SK-N-SH (cell line): ENCODE data around the gene ATG2B. TPM values are rescaled to one million over a fixed set of nuclear protein-coding genes. Genes with fewer than 3 reads are reported as not detected.

ENCODE experiments used
- CTCF ChIA-PET: fragments of 300-600, 350-600 bp; formaldehyde crosslinking; extraction: SDS; loops from one replicate; lab custom pipeline; 2021; lab: Yijun Ruan, JAX
- POLR2A ChIA-PET: fragments of 350-600 bp; sonication (Branson Sonifier 250); formaldehyde crosslinking; extraction: SDS; loops from one replicate; lab custom pipeline; 2020; ENCODE audit warnings: antibody characterized with exemption, inconsistent platforms; lab: Yijun Ruan, JAX
- DNase-seq: peaks from one replicate; pipeline ENCODE4 v3.0.0; 2012
- H2AFZ ChIP-seq: fragments of 200-600 bp; sonication (generic); 2 replicates; pipeline ENCODE4 v1.8.1; 2016; ENCODE audit warnings: antibody characterized with exemption, mild to moderate bottlenecking, low read depth
- H3F3A ChIP-seq: fragments of 200-600 bp; sonication (generic); replicated peaks from 2 replicates; pipeline ENCODE3; 2016; ENCODE audit warnings: antibody characterized with exemption, mild to moderate bottlenecking; ENCODE audit not compliant: insufficient read depth
- H3K27ac ChIP-seq, 2 experiments: fragments of 200-500 bp in 1 of 2; fragments of 200-600 bp in 1 of 2; sonication (Bioruptor generic) in 1 of 2; sonication (generic), shearing (Covaris generic) in 1 of 2; 2 replicates each; pipeline versions ENCODE4 v1.5.1 to v1.6.1; 2014 to 2016; ENCODE audit warnings: low read depth in 2 of 2, inconsistent platforms in 1 of 2, low read length in 1 of 2, mild to moderate bottlenecking in 1 of 2, mixed read lengths in 1 of 2
- H3K27me3 ChIP-seq: fragments of 200-600 bp; sonication (generic), shearing (Covaris generic); 2 replicates; pipeline ENCODE4 v1.6.1; 2016; ENCODE audit warnings: mixed run types; ENCODE audit not compliant: insufficient read depth
- H3K36me3 ChIP-seq, 2 experiments: fragments of 200-500 bp in 1 of 2; fragments of 200-600 bp in 1 of 2; sonication (Bioruptor generic) in 1 of 2; sonication (generic) in 1 of 2; replicated peaks in 1 of 2; 2 replicates each; pipeline versions ENCODE3 to v1.5.1; 2014 to 2016; ENCODE audit warnings: low read length in 1 of 2, mild to moderate bottlenecking in 1 of 2; ENCODE audit not compliant: insufficient read depth in 2 of 2, control insufficient read depth in 1 of 2
- H3K4me1 ChIP-seq, 2 experiments: fragments of 200-500 bp in 1 of 2; fragments of 200-600 bp in 1 of 2; sonication (Bioruptor generic) in 1 of 2; sonication (generic), shearing (Covaris generic) in 1 of 2; 2 replicates each; pipeline versions ENCODE4 v1.5.1 to v1.6.1; 2014 to 2016; ENCODE audit warnings: low read depth in 1 of 2, low read length in 1 of 2, mixed run types in 1 of 2; ENCODE audit not compliant: insufficient read depth in 2 of 2, control insufficient read depth in 1 of 2
- H3K4me2 ChIP-seq: fragments of 200-600 bp; sonication (generic), shearing (Covaris generic); 2 replicates; pipeline ENCODE4 v1.6.1; 2017; ENCODE audit warnings: mixed run types
- H3K4me3 ChIP-seq, 2 experiments: fragments of 200-500 bp in 1 of 2; fragments of 200-600 bp in 1 of 2; sonication (Bioruptor generic) in 1 of 2; sonication (generic), shearing (Covaris generic) in 1 of 2; 2 replicates each; pipeline versions ENCODE4 v1.5.1 to v1.8.1; 2014 to 2016; ENCODE audit warnings: low read depth in 2 of 2, inconsistent platforms in 1 of 2, low read length in 1 of 2, mild to moderate bottlenecking in 1 of 2, mixed read lengths in 1 of 2, moderate library complexity in 1 of 2
- H3K79me2 ChIP-seq: fragments of 200-600 bp; sonication (generic); 2 replicates; pipeline ENCODE4 v1.8.1; 2017; ENCODE audit warnings: mild to moderate bottlenecking; ENCODE audit not compliant: insufficient read depth
- H3K9ac ChIP-seq: fragments of 200-600 bp; sonication (generic); 2 replicates; pipeline ENCODE4 v1.6.1; 2017; ENCODE audit warnings: mixed run types
- H3K9me2 ChIP-seq: fragments of 200-600 bp; sonication (generic); 2 replicates; pipeline ENCODE4 v1.6.1; 2017; ENCODE audit warnings: mixed run types
- H3K9me3 ChIP-seq: fragments of 200-600 bp; sonication (generic); 2 replicates; pipeline ENCODE4 v1.6.1; 2017; ENCODE audit warnings: mixed run types, mild to moderate bottlenecking, moderate library complexity
- H4K20me1 ChIP-seq: fragments of 200-600 bp; sonication (generic); 2 replicates; pipeline ENCODE4 v1.6.1; 2017; ENCODE audit warnings: mild to moderate bottlenecking, mixed run types; ENCODE audit not compliant: insufficient read depth
- CHD2 ChIP-seq: fragments of 150-350 bp; IDR thresholded peaks from 2 replicates; pipeline ENCODE4 v1.6.1; 2018; ENCODE audit warnings: low read length; ENCODE audit not compliant: partially characterized antibody
- CTCF ChIP-seq: fragments of 200-600 bp; sonication (generic); IDR thresholded peaks from 2 replicates; pipeline ENCODE4 v1.6.1; 2017; ENCODE audit warnings: antibody characterized with exemption, mild to moderate bottlenecking, moderate library complexity
- ELF1 ChIP-seq: IDR thresholded peaks from 2 replicates; pipeline ENCODE4 v1.4.0; 2012
- EP300 ChIP-seq, 2 experiments: IDR thresholded peaks; 2 replicates each; pipeline versions ENCODE4 v1.4.0 to v1.6.1; 2012; ENCODE audit warnings: borderline replicate concordance in 1 of 2, low read depth in 1 of 2, low read length in 1 of 2
- GABPA ChIP-seq: IDR thresholded peaks from 2 replicates; pipeline ENCODE4 v1.4.0; 2012; ENCODE audit warnings: low read depth, mild to moderate bottlenecking
- IRF3 ChIP-seq: fragments of 150-350 bp; IDR thresholded peaks from 2 replicates; pipeline ENCODE4 v1.6.1; 2016; ENCODE audit warnings: mild to moderate bottlenecking, low read depth, low read length
- JUND ChIP-seq: IDR thresholded peaks from 2 replicates; pipeline ENCODE4 v1.4.0; 2012
- MAX ChIP-seq: IDR thresholded peaks from 2 replicates; pipeline ENCODE4 v1.4.0; 2012; ENCODE audit warnings: low read depth
- MEF2A ChIP-seq: IDR thresholded peaks from 2 replicates; pipeline ENCODE4 v1.4.0; 2012; ENCODE audit warnings: low read depth, borderline replicate concordance
- RCOR1 ChIP-seq: fragments of 150-350 bp; IDR thresholded peaks from 2 replicates; pipeline ENCODE4 v1.6.1; 2017; ENCODE audit warnings: antibody characterized with exemption, low read length
- REST ChIP-seq: IDR thresholded peaks from 2 replicates; pipeline ENCODE4 v1.6.1; 2012; ENCODE audit warnings: mild to moderate bottlenecking, low read depth, low read length, moderate library complexity
- SMC3 ChIP-seq: IDR thresholded peaks from 2 replicates; pipeline ENCODE4 v1.6.1; 2012; ENCODE audit warnings: low read depth, low read length, improper control_type of control experiment
- TAF1 ChIP-seq: IDR thresholded peaks from 2 replicates; pipeline ENCODE4 v1.6.1; 2012; ENCODE audit warnings: low read depth, mild to moderate bottlenecking, low read length, moderate library complexity, borderline replicate concordance
- TCF12 ChIP-seq: IDR thresholded peaks from 2 replicates; pipeline ENCODE4 v1.4.0; 2012
- TEAD4 ChIP-seq: IDR thresholded peaks from 2 replicates; pipeline ENCODE4 v1.4.0; 2012; ENCODE audit warnings: mild to moderate bottlenecking, borderline replicate concordance; ENCODE audit not compliant: insufficient read depth
- ZBTB33 ChIP-seq: IDR thresholded peaks from 2 replicates; pipeline ENCODE4 v1.4.0; 2012; ENCODE audit warnings: low read depth, borderline replicate concordance
- WGBS: methylation state at CpG from one replicate; pipeline ENCODE4 v1.1.6; 2017; ENCODE audit warnings: low lambda C conversion rate; 5-methylcytosine and 5-hydroxymethylcytosine counted together
- polyA plus RNA-seq, 3 experiments: library from polyadenylated mRNA; depleted of rRNA; stranded (reverse); fragments of >200 nt; gene quantifications; 2 replicates each; pipeline ENCODE4 v1.2.3, GENCODE V29; 2012

Gene ATG2B
- polyA plus RNA-seq, 1 of the 3 experiments (the other 2 are of a cell fraction) = 5.8 TPM

- TF ChIP-seq EP300 (IDR thresholded peaks at IDR 0.05; ENCODE audit: borderline replicate concordance in 1 of 2, low read depth in 1 of 2, low read length in 1 of 2) = no peak
Observed at GRCh38 chr14:96409701-96410100, 46.6 kb upstream of the ATG2B start (continued).

- no peaks in the 10 kb centered on the region for H3K27me3 ChIP-seq
- no peak overlapping the region for H3K9ac ChIP-seq
- no peak overlapping the region for H3K4me3 ChIP-seq
- H4K20me1 ChIP-seq = no peaks in the 10 kb centered on the region
- WGBS = 94% methylated on average over 12 of the region's 12 CpGs
- no peak overlapping the region for H3K27ac ChIP-seq
- H3K4me2 ChIP-seq = no peak overlapping the region
- no peak for DNase-seq
- H3K79me2 ChIP-seq = no peaks in the 10 kb centered on the region
- no peaks in the 10 kb centered on the region for H3K4me1 ChIP-seq
- CTCF ChIA-PET = interaction anchor here (1.1 to 2.1 kb wide), 3 partner anchors 12 to 308 kb away, joined by 3 to 7 read pairs (median 5); no protein-coding TSS in a partner anchor
- H3K36me3 ChIP-seq = no peaks in the 10 kb centered on the region
- H3K9me2 ChIP-seq = no peaks in the 10 kb centered on the region
- H2AFZ ChIP-seq = no peak overlapping the region
- no peaks in the 10 kb centered on the region for H3F3A ChIP-seq
- no peaks in the 10 kb centered on the region for H3K9me3 ChIP-seq
- POLR2A ChIA-PET = no interaction called here
- no peak for TF ChIP-seq ELF1
- TF ChIP-seq TEAD4 = no peak
- TF ChIP-seq GABPA = no peak
- TF ChIP-seq JUND = no peak
- TF ChIP-seq REST = no peak
- no peak for TF ChIP-seq CHD2
- no peak for TF ChIP-seq MEF2A
- no peak for TF ChIP-seq CTCF
- TF ChIP-seq SMC3 = no peak
- TF ChIP-seq IRF3 = no peak
- no peak for TF ChIP-seq TCF12
- TF ChIP-seq ZBTB33 = no peak
- no peak for TF ChIP-seq TAF1
- no peak for TF ChIP-seq RCOR1
- TF ChIP-seq MAX = no peak
Observed at GRCh38 chr14:96408608-96409007, 45.5 kb upstream of the ATG2B start.
